ENCODE data around the gene MAG.

The MAG gene

DNA sequence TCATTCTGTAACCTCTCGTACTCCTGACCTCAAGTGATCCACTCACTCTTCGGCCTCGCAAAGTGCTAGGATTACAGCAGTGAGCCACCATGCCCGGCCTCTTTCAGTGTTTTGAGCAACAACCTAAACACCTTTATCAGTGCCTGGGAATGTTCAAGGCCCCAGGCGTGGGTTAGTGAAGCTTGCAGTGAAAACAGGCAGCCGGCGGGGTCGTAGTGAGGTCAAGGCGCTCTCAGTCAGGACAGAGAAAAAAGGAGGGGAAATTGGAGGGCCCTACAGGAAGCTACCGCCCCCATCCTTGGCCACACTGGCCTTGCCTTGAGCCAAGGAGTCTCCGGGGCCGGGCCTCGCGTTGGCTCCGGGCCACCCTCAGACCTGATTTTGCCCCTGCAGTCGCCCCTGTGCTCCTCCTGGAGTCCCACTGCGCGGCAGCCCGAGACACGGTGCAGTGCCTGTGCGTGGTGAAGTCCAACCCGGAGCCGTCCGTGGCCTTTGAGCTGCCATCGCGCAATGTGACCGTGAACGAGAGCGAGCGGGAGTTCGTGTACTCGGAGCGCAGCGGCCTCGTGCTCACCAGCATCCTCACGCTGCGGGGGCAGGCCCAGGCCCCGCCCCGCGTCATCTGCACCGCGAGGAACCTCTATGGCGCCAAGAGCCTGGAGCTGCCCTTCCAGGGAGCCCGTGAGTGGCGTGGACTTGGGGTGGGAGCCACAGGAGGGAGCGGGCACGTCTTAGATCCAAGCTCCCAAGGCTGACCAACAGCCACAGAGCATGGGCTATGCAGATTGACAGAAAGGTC is 17.7 kb downstream of the MAG start:
- TF ChIP-seq, protein P1, sequence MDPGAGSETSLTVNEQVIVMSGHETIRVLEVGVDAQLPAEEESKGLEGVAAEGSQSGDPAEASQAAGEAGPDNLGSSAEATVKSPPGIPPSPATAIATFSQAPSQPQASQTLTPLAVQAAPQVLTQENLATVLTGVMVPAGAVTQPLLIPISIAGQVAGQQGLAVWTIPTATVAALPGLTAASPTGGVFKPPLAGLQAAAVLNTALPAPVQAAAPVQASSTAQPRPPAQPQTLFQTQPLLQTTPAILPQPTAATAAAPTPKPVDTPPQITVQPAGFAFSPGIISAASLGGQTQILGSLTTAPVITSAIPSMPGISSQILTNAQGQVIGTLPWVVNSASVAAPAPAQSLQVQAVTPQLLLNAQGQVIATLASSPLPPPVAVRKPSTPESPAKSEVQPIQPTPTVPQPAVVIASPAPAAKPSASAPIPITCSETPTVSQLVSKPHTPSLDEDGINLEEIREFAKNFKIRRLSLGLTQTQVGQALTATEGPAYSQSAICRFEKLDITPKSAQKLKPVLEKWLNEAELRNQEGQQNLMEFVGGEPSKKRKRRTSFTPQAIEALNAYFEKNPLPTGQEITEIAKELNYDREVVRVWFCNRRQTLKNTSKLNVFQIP (CRISPR knock-in tag; IDR thresholded peaks at IDR 0.05; ENCODE audit: borderline replicate concordance, low read depth), result no peak
- TF ChIP-seq ZNF565 (CRISPR knock-in tag; conservative IDR thresholded peaks at IDR 0.05; ENCODE audit: low read depth) (no peak), ZC3H10 (CRISPR knock-in tag; IDR thresholded peaks at IDR 0.05) (no peak), RARB (CRISPR knock-in tag; IDR thresholded peaks at IDR 0.05) (no peak), SNAI2 (CRISPR knock-in tag; IDR thresholded peaks at IDR 0.05) (no peak), ZNF8 (CRISPR knock-in tag; IDR thresholded peaks at IDR 0.05) (no peak), TOX (CRISPR knock-in tag; IDR thresholded peaks at IDR 0.05; ENCODE audit: borderline replicate concordance) (no peak), BACH2 (CRISPR knock-in tag; IDR thresholded peaks at IDR 0.05; ENCODE audit: borderline replicate concordance) (no peak), ZNF70 (CRISPR knock-in tag; IDR thresholded peaks at IDR 0.05) (no peak), ESRRG (CRISPR knock-in tag; IDR thresholded peaks at IDR 0.05) (no peak), ZFP3 (CRISPR knock-in tag; IDR thresholded peaks at IDR 0.05) (no peak), GLIS3 (CRISPR knock-in tag; IDR thresholded peaks at IDR 0.05) (no peak)
- TF ChIP-seq, protein P2, sequence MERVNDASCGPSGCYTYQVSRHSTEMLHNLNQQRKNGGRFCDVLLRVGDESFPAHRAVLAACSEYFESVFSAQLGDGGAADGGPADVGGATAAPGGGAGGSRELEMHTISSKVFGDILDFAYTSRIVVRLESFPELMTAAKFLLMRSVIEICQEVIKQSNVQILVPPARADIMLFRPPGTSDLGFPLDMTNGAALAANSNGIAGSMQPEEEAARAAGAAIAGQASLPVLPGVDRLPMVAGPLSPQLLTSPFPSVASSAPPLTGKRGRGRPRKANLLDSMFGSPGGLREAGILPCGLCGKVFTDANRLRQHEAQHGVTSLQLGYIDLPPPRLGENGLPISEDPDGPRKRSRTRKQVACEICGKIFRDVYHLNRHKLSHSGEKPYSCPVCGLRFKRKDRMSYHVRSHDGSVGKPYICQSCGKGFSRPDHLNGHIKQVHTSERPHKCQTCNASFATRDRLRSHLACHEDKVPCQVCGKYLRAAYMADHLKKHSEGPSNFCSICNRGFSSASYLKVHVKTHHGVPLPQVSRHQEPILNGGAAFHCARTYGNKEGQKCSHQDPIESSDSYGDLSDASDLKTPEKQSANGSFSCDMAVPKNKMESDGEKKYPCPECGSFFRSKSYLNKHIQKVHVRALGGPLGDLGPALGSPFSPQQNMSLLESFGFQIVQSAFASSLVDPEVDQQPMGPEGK (CRISPR knock-in tag; IDR thresholded peaks at IDR 0.05; ENCODE audit: borderline replicate concordance), result no peak
- TF ChIP-seq, protein P3, sequence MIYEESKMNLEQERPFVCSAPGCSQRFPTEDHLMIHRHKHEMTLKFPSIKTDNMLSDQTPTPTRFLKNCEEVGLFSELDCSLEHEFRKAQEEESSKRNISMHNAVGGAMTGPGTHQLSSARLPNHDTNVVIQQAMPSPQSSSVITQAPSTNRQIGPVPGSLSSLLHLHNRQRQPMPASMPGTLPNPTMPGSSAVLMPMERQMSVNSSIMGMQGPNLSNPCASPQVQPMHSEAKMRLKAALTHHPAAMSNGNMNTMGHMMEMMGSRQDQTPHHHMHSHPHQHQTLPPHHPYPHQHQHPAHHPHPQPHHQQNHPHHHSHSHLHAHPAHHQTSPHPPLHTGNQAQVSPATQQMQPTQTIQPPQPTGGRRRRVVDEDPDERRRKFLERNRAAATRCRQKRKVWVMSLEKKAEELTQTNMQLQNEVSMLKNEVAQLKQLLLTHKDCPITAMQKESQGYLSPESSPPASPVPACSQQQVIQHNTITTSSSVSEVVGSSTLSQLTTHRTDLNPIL (CRISPR knock-in tag; IDR thresholded peaks at IDR 0.05; ENCODE audit: low read depth), result no peak
- TF ChIP-seq, protein P4, sequence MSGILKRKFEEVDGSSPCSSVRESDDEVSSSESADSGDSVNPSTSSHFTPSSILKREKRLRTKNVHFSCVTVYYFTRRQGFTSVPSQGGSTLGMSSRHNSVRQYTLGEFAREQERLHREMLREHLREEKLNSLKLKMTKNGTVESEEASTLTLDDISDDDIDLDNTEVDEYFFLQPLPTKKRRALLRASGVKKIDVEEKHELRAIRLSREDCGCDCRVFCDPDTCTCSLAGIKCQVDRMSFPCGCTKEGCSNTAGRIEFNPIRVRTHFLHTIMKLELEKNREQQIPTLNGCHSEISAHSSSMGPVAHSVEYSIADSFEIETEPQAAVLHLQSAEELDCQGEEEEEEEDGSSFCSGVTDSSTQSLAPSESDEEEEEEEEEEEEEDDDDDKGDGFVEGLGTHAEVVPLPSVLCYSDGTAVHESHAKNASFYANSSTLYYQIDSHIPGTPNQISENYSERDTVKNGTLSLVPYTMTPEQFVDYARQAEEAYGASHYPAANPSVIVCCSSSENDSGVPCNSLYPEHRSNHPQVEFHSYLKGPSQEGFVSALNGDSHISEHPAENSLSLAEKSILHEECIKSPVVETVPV (CRISPR knock-in tag; IDR thresholded peaks at IDR 0.05), result no peak
- ATAC-seq, result no peak

DNA sequence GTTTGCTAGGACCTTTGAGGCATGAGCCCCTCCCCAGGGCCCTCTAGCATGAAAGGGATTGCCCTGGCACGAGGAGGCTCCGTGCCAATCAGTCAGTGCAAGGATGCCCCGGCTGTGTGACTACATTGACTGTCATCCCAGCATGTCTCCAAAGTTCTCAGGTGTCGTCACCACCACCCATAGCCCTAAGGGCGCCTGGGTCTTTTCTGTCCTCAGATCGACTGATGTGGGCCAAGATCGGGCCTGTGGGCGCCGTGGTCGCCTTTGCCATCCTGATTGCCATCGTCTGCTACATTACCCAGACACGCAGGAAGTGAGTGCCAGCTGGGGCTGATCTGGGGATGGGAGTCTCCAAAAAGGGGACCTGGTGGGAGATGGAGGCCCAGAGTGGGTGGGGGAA is 18.4 kb downstream of the MAG start:
- TF ChIP-seq GLIS3 (CRISPR knock-in tag; IDR thresholded peaks at IDR 0.05) (no peak), ZC3H10 (CRISPR knock-in tag; IDR thresholded peaks at IDR 0.05) (no peak), ARNTL (CRISPR knock-in tag; IDR thresholded peaks at IDR 0.05; ENCODE audit: borderline replicate concordance, low read depth) (no peak), TCF4 (CRISPR knock-in tag; IDR thresholded peaks at IDR 0.05; ENCODE audit: borderline replicate concordance) (no peak), ESRRG (CRISPR knock-in tag; IDR thresholded peaks at IDR 0.05) (no peak), ZFP30 (CRISPR knock-in tag; IDR thresholded peaks at IDR 0.05) (no peak)

DNA sequence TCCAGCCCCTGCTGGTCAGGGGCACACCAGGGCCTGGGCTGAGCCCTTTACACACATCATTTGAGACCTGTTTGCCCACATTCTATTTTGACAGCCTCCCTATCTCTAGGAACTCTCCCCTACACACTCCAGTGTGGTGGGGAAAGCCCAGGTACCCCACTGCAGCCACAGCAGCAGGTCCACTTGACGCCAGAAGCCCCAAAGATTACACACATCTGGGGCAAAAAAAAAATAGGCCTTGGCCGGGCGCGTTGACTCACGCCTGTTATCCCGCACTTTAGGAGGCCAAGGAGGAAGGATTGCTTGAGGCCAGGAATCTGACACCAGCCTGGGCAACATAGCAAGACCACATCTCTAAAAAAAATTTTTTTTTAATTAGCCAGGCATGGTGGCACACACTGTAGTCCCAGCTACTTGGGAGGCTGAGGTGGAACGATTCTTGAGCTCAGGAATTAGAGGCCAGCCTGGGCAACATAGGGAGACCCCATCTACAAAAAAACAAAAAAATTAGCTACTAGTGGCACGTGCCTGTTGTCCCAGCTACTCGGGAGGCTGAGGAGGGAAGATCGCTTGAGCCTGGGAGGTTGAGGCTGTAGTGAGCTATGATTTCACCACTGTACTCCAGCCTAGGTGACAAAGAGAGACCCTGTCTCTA is 19.0 kb downstream of the MAG start:
- no peak for ATAC-seq
- no peak for TF ChIP-seq RARB (CRISPR knock-in tag; IDR thresholded peaks at IDR 0.05)
- TF ChIP-seq, protein P5, sequence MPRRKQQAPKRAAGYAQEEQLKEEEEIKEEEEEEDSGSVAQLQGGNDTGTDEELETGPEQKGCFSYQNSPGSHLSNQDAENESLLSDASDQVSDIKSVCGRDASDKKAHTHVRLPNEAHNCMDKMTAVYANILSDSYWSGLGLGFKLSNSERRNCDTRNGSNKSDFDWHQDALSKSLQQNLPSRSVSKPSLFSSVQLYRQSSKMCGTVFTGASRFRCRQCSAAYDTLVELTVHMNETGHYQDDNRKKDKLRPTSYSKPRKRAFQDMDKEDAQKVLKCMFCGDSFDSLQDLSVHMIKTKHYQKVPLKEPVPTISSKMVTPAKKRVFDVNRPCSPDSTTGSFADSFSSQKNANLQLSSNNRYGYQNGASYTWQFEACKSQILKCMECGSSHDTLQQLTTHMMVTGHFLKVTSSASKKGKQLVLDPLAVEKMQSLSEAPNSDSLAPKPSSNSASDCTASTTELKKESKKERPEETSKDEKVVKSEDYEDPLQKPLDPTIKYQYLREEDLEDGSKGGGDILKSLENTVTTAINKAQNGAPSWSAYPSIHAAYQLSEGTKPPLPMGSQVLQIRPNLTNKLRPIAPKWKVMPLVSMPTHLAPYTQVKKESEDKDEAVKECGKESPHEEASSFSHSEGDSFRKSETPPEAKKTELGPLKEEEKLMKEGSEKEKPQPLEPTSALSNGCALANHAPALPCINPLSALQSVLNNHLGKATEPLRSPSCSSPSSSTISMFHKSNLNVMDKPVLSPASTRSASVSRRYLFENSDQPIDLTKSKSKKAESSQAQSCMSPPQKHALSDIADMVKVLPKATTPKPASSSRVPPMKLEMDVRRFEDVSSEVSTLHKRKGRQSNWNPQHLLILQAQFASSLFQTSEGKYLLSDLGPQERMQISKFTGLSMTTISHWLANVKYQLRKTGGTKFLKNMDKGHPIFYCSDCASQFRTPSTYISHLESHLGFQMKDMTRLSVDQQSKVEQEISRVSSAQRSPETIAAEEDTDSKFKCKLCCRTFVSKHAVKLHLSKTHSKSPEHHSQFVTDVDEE (CRISPR knock-in tag; IDR thresholded peaks at IDR 0.05), result no peak
- TF ChIP-seq, protein P2 (CRISPR knock-in tag; IDR thresholded peaks at IDR 0.05; ENCODE audit: borderline replicate concordance), result no peak
- TF ChIP-seq ZNF70 (CRISPR knock-in tag; IDR thresholded peaks at IDR 0.05), result no peak
- TF ChIP-seq TCF4 (CRISPR knock-in tag; IDR thresholded peaks at IDR 0.05; ENCODE audit: borderline replicate concordance), result no peak
- TF ChIP-seq CSDC2 (CRISPR knock-in tag; IDR thresholded peaks at IDR 0.05), result no peak
- no peak for TF ChIP-seq ZFP3 (CRISPR knock-in tag; IDR thresholded peaks at IDR 0.05)
- TF ChIP-seq, protein P4 (CRISPR knock-in tag; IDR thresholded peaks at IDR 0.05), result no peak
- TF ChIP-seq PPARA (CRISPR knock-in tag; IDR thresholded peaks at IDR 0.05; ENCODE audit: borderline replicate concordance), result no peak
- no peak for TF ChIP-seq ZNF8 (CRISPR knock-in tag; IDR thresholded peaks at IDR 0.05)
- TF ChIP-seq, protein P1 (CRISPR knock-in tag; IDR thresholded peaks at IDR 0.05; ENCODE audit: borderline replicate concordance, low read depth), result no peak
- no peak for TF ChIP-seq ZC3H10 (CRISPR knock-in tag; IDR thresholded peaks at IDR 0.05)

More for the DNA sequence above, 18.4 kb downstream of the MAG start:
- ATAC-seq, result no peak

Data from SK-N-SH treated with all-trans-retinoic acid at 6 μM for 48 hours (cell line).